Stimulated activated CD4-positive, alpha-beta T cell treated with anti-CD3 and anti-CD28 coated beads, Interleukin-1b, Interleukin-23, amount 100 ng/mL, for 1 hour (primary cell): Measurements from ENCODE around the gene CCBE1.

Experiments
- DNase-seq, 2 donors: peaks; one replicate each; pipeline ENCODE4 v3.0.0-alpha.2; 2020; ENCODE audit warnings: low read depth in 2 of 2

CCBE1 gene

DNA sequence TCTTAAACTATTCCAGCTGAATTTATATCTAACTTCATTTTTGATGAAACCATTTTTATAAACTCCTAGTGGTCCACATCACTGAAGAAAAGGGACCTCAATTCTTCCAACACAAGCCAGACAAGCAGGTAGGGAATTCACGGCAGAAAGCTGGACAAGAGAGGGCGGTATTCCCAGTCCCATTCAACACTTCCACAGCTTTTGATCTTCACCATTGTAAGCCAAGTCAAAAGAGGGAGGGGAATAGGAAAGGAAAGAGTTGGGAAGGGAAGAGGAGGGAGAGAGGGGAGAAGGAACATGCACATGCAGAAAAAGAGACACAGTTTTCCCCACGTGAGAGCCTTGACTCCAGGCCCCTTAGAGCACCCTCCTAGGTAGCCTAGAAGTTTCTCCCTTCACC lies 77.4 kb downstream of the CCBE1 start:
- no peak for DNase-seq

DNA sequence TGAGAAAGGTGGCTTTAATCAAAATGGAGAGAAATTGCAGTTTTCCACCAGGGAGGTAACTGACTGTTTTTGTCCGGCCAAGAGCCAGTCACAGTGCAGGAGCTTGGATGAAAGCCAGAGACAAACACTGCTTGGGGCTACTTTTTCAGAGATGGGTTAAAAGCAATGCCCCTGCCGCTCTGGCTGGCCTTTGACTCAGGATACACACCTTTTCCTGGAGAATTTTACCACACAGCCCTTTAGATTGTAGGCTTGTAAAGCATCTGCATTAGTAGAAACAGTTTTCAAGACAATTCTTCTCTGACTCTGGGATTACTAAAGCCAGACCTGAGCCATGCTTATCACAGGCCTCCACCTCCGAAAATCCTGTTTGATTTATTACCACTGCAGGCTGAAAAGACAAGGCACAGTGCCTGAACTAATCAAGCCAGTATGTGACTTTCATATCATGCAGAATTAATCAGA lies 79.7 kb downstream of the CCBE1 start:
- DNase-seq = no peak

DNA sequence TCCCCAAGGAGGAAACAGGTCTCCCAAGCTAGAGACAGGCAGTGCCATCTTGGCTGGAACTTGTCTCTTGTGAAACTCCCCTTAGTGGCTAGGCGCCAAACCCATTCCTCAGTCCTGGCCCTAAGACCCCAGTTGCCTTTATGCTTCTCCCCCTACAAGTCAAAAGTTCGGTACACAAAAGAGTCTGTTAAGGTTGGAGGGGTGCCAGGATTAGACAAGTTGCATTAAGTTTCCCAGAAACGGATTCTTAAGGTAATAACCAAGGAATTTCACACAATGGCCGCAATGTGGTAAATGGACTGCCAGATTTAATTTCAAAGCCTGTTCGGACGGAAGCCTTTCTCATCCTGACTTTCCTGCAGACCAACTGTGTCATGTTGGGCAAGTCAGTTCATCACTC lies 80.7 kb downstream of the CCBE1 start:
- no peak for DNase-seq

DNA sequence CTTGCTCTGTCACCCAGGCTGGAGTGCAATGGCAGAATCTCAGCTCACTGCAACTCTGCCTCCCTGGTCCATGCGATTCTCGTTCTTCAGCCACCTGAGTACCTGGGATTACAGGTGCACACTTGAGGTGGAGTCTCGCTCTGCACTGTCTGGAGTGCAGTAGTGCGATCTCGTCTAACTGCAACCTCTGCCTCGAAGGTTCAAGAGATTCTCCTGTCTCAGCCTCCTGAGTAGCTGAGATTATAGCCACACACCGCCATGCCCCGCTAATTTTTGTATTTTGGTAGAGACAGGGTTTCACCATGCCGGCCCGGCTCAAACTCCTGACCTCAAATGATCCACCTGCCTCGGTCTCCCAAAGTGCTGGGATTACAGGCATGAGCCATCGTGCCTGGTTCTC lies 83.3 kb downstream of the CCBE1 start:
- no peak for DNase-seq

DNA sequence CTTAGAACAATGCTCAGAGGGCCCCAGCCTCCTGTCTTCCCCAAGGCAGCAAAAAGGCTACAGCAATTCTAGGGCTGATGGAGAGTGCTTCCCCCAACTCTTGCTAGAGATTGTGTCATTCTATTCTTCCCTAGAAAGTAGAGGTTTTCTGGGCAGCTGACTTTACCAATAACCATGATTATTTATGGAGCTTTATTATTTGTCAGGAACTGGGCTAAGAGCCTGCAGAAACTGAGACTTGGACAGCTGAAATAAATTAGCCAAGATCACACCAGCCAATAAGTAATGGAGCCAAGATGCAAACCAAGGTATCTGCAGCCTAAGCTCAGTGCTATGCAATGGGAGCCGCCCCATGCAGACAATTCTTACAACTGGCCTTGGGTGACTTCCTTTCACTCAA lies 84.8 kb downstream of the CCBE1 start:
- DNase-seq = no peak

DNA sequence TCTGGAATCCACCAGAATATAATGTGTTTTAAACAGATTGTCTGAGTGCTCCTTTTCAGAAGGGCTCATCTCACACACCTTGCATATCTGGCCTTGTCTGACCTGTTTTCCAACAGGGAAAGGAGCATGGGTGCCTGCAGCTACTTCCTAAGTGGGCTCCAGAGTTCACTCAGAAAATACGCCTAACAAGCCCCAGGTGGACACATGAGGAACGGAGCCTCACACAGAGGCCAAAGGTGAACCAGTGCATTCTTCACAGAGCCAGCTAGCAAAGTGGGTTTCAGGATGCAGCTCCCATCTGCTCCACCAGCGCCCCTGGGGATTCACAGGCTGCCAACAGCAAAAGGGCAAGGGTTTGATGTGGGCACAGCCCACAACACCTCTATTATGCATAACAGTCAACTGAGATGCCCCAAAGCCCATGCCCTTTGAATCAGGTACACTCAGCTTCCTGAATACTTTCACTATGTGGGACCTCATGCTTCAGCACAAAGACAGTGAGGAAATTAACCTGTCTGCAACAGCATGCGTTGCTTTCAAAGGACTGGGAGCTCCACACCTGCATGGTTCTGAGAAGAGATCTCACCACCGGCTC lies 86.6 kb downstream of the CCBE1 start:
- DNase-seq = no peak

DNA sequence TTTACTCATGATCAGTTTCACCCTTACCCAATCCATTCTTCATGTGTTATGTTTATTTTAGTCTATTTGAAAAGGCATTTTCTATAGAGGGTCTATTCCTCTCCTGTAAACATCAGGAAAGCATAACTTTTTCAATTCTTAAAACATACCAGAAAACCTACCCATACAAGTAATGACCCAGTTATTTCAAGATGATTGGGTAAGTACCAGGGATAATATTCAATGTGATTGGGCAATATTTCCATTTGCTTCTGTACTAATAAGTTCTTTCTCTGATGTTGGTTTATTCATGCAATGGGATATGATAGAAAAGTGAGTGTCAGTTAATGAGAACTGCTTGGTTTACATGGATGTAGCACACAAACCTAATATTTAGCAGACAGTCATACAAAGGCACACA lies 87.6 kb downstream of the CCBE1 start:
- no peak for DNase-seq

DNA sequence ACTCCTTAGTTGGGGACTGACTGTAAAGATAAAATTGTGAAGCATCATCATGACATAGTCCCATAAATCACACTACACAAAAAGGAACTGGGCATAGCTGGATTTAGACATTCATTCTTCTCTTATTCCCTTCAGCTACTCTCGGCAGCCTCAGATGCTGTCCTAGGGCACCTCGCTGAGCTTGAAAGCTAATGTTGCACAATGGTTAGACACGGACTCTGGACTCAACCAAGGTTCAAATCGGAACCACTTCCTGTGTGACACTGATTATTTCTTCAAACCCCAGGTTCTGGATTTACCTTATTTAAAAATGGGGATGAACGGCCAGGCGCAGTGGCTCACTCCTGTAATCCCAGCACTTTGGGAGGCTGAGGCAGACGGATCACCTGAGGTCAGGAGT lies 89.8 kb downstream of the CCBE1 start:
- no peak for DNase-seq

DNA sequence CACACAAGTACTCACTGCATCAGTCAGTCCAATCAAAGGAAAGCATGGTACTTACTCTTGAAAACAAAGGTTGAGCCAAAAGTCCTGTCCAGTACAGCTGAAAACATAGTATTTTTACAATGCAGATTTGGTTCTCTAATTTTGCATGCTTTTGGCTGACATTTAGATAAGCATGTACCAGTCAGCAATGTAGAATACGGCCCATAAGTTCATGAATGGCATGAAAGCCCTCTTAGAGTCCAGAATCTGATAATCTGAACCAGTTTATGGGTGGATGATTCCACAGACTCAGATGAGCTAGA lies 90.2 kb downstream of the CCBE1 start:
- no peak for DNase-seq

DNA sequence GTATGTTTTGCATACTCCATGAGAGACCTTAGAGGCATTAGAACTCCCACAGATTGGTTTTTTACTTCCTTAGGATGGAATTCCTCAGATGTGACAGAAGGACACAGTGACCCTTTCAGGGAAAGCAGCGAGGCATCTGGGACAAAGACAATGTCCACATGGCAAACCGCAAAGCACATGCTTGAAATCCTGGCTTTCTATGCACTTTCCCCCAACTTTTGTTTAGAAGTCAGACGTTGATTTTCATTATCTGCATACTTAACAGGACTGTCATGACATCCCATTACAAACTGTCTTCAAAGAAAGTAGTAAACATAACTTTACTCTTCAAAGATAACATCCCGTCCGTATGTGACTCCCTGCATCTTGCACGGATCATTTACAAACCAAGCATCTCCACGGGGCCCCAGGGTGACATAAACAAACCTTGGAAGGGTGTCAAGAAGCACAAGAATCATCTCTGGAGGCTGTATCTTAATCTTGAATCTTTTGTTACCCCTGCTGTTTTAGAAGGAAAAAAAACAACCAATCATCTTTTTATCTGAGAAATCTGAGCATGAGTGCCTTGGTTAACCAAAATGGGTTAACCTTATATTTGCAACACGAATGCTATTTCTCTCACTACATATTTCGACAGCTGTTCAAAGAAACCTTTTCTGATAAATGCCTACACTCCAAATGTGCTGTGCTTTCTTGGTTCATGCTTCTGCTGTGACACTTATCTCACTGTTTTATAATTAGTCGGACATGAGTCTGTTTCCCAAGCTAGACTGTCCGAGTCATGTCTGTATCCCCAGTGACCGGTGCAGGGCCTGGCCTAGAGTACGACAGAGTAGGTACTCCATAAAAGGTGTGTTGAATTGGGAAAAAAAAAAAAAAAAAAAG lies 90.8 kb downstream of the CCBE1 start:
- DNase-seq = no peak

DNA sequence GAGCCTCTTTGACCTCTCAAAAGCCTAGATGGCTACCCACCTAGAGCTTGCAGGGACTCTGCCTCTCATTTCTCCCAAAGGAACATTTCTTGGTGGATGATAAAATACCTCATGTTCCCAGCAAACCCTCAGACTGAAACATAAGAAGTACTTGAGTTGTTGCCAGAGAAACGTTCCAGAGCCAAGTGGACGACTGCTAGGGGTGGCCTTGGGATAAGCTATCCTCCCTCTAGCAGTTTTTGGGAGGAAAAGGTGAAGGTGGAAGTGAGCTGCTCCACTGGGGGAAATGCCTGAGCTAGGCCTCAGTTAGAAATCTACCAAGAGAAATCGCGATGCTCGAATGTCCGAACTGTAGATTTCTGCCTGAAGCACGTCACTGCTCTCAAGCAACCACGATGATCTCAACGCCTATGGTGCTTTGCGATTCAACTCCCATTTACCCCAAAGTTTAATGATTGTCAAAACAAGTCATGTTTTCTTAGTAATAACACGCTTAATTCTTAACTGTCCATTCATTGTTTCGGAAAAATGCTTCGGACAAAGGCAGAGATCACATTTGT lies 91.5 kb downstream of the CCBE1 start:
- no peak for DNase-seq

DNA sequence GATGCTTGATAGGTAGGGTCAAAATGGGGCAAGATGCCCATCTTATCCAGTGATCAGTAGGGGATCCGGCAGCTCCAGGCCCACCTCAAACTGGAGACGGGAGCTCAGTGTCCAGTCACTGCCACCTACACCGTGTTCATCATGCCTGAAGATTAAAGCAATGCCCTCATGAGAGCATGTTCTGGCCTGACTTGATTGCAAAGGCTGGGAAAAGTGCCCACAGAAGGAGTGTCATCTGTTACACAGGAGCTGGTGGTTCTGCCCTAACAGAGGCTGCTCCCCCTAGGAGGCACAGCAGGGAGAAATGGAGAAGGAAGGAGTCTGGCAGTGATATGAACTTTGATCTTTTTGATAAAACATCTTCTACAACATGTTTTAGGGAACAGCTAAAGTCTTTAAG lies 92.3 kb downstream of the CCBE1 start:
- no peak for DNase-seq

DNA sequence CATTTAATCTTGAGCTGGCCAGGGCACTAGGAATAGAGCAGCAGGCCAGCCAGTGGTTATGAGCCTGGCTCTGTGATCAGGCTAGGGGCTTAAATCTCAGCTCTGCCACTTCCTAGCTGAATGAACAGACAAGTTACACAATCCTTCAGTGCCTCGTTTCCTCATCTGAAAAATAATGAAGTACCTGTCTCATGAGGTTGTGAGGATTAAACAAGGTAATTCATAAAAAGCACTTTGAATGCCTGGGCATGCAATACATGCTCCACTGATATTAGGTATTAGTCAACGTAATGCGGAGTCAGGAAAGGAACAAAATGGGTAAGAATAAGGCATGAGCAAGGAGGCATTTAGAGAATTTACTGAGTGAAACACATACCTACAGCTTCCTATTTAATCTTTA lies 100.2 kb downstream of the CCBE1 start:
- no peak for DNase-seq

DNA sequence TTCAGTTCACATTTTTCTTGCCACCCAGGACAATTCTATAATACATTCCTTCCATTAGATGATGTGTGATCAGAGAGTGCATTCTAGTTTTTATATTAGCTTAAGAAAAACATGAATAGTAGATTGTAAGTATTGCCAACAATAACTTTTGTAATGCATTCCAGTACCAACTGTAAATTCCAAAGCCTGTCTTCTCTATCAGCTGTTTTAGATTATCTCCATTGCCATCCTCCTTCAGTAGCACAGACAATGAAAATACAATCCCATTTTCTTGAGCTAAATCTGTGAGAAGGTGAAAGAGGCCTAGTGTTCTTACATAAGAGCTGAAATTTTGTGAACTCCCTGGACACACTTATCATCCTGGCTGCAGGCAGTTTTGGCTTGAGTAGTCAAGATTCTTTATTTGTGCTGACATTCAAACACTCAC lies 103.9 kb downstream of the CCBE1 start:
- DNase-seq = no peak

DNA sequence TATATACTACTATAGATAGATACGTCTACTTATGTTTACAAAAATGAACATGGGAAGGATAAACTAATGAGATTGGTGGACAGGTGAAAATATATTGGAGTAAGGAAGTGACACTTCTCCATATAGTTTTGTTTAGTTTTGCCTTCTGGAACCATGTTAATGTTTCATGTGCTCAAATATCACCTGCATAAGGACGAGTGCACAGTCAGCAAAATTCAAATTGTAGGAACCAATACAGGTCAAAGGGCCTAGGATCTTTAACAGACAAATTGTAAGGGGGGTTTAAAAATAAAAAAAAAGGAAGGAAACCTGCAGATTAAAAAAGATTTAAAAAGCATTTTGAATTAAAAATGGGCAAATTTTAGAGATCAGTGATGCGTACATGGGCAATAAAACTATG lies 104.6 kb downstream of the CCBE1 start:
- no peak for DNase-seq

DNA sequence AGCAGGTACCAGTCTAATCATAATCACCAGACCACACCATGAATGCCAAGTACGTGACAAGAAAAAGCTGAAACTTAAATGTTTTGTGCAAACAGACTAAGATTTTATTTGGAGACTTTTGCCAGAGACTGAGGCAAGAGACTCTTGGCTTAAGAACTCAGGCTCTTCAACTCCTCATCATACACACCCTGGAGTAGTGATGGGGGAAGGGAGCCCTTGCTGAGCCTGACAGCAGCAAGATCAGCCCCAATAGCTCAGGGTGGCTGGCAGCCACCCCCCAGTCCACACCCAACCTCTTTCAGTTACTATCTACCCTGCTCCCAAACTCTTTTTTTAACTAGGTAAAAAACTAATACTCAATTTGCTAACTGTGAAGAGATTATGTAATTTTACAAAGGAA lies 114.8 kb downstream of the CCBE1 start:
- no peak for DNase-seq

DNA sequence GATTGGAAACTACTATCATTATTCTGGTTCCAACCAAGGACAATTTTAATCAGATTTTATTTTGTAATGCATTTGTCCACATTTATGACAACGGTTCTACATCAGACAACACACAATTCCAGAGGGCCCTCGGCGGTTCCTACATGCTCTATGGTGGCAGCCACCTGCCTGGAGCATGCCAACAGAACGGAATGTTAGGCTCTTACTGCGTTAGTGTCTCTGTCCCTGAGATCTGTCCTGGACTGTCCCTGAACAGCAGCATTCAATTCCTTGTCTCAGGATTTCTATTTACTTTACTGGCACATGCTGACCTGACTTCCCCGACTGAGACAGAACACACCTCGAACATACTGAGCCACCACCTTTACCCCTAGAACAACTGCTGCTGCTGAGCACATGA lies 117.7 kb downstream of the CCBE1 start:
- DNase-seq = no peak

DNA sequence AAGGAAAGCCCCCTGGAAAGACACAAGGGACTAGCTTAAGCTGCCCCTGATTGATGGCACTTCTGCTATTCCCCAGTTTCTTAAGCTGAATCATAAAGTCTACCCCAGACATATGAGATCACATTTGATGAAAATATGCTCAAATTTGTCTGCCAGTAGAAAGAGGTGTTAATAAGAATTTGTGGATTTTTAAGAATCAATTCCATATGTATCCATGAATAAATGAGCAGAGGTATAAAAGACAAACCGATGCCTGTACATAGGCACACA lies 119.9 kb downstream of the CCBE1 start:
- no peak for DNase-seq

DNA sequence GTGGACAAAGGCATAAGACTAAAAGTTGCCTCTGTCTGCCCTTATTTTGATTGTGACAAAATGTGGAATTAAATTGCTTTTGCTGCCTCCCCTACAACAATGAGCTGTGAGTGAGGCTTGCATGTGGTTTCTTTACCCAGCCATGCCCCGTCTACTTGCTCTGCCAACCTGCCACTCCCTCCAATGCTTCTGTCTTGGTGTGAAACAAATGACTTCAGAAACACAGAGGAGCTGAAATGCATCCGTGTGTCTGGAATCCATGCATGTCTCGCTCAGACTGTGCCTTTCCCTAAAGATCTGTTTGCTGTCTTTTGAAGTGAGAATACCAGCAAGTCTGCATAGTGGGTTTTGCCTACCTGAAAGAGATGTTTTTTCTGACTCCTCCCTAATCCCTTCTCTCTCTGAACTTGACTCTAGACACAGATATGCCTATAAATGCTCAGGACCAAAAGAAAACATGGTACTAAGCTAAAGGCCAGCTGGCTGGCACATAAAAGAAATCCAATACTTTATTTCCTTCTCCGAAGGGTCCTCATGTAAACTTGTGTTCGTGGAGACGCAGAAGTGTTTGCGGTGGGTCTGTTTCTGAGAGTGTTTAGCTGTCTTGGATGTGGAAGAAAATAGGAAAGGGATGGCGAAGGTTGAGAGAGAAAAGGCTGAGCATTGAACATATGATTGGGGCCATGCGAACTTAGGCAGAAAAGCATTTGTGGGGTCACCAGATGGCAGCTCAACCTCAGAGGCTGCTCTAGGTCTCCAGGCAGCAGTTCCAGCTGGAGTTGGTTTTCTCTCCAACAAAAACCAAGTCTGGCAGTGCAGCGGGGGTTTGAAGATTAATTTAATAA lies 120.5 kb downstream of the CCBE1 start:
- no peak for DNase-seq

DNA sequence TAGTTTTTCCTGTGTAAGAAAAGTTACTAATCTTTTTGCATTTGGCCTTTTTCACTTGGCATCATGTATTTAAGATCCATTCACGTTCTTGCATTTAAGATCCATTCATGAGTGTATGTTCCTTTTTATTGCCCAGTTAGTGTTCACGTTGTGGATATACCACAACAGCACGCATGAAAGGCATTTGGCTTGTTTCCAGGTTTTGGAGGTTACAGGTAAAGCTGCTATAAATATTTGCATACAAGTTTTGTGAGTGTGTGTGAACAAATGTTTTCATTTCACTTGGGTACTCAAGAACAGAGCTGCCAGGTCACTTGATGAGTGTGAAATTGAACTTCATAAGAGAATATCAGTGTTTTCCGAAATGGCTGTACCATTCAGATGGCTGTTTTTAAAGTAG lies 121.2 kb downstream of the CCBE1 start:
- no peak for DNase-seq

DNA sequence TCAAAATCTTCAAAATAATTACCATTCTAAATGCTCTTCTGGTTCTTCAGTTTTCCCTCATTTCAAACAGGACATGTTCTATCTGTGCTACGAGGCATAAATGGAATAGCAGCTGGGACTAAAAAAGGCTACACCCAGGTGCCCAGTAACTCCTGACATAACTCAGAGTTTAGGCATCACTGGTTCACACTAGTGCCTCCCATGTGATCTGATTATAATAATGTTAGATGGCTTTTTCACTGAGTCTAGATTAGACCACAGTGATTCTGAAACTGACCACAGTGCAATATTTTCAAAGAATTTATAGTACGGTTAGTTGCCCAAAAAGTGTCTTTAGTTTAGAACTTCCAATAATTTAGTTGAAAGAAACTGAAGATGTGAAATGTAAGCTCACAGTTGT lies 123.3 kb downstream of the CCBE1 start:
- no peak for DNase-seq

DNA sequence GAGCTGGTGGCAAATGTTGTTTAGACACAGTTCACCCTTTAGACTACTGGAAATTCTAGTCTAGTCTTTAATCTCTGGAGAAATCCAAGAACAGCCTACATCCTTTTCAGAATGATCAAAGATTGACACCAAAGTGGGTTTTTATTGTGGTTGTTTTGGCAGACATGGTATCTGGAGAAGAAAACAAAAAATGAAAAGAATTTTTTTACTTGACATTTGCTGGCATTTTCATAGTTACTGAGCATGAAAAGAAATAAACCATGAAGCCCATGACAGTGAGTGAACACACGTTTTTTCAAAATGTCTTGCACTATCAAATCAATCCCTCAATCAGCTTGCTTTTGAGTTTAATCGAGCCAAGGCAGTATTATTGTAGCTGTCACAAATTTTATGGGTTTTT lies 125.3 kb downstream of the CCBE1 start:
- no peak for DNase-seq

DNA sequence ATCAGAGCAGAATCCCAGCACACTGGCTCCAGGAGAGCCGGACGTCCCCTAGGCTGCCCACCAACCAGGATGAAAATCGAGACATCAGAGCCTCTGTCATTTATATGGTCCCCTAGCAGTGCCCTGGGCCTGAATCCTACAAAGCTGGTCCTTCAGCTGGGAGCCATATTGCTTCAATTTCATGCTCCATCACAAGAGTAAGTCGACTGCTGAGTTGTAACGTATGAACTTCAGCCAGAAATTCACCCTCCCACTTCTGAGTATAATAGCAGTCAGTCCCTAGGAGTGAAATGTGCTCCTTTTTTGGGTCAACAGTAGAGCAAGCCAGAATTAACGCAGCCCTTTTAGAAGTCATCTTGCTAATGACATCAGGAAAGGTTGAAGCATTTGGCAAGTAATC lies 126.4 kb downstream of the CCBE1 start:
- DNase-seq = no peak
